H1 (cell line): Measurements from ENCODE around the gene FREM2. TPM values are rescaled to one million over a fixed set of nuclear protein-coding genes. Genes with fewer than 3 reads are reported as not detected.

Source experiments
- BACH1 ChIP-seq: IDR thresholded peaks from 2 replicates; pipeline ENCODE4 v1.6.1; 2012; ENCODE audit warnings: low read length, improper control_type of control experiment
- CEBPB ChIP-seq: IDR thresholded peaks from 2 replicates; pipeline ENCODE4 v1.6.1; 2012; ENCODE audit warnings: low read depth, low read length
- FOSL1 ChIP-seq: IDR thresholded peaks from 2 replicates; pipeline ENCODE4 v1.6.1; 2011; ENCODE audit warnings: mild to moderate bottlenecking, low read depth, low read length, moderate library complexity; ENCODE audit not compliant: insufficient read depth
- RBBP5 ChIP-seq: IDR thresholded peaks from 2 replicates; pipeline ENCODE4 v1.7.1; 2012; ENCODE audit warnings: low read depth, mild to moderate bottlenecking, inconsistent platforms, low read length, moderate library complexity, borderline replicate concordance
- SAP30 ChIP-seq: fragments of 300-600 bp; sonication (generic); IDR thresholded peaks from 2 replicates; pipeline ENCODE4 v1.7.1; 2012; ENCODE audit warnings: low read length, moderate library complexity, mild to moderate bottlenecking, inconsistent platforms; ENCODE audit not compliant: insufficient read depth, insufficient replicate concordance
- TEAD4 ChIP-seq: IDR thresholded peaks from 2 replicates; pipeline ENCODE4 v1.6.1; 2012; ENCODE audit warnings: low read depth, low read length, inconsistent platforms, mixed read lengths
- polyA plus RNA-seq, 7 experiments: library from polyadenylated mRNA; depleted of rRNA in 3 of 7; stranded (reverse) in 5 of 7; unstranded in 2 of 7; fragments of >200 nt in 5 of 7; fragments of 200-250 nt in 2 of 7; gene quantifications; 1 replicate in 5 of 7; 2 replicates in 1 of 7; 4 replicates in 1 of 7; pipeline versions ENCODE4 v1.2.1 to v1.2.3, GENCODE V29; 2011 to 2013; ENCODE audit warnings: missing spikeins in 2 of 7, mixed read lengths in 2 of 7
- total RNA-seq: library from RNA; stranded (reverse); fragmentation: NEBNext Ultra II Directional; extraction: Animal tissue kit (Norgen Biotek cat#: 25700); gene quantifications from 2 replicates; pipeline ENCODE4 v1.2.1, GENCODE V29; 2021
- TF ChIP-seq, protein P1 (sequence below): fragments of 300-600 bp; sonication (generic); IDR thresholded peaks from 2 replicates; pipeline ENCODE4 v1.7.1; 2012; ENCODE audit warnings: low read length, moderate library complexity, mild to moderate bottlenecking, inconsistent platforms; ENCODE audit not compliant: insufficient replicate concordance

FREM2 gene
- total and polyA plus RNA-seq, 2 of the 8 experiments (the other 6 are each of a cell fraction or from before 2014, with no cell fraction given), result 11.6 to 22.8 TPM

DNA sequence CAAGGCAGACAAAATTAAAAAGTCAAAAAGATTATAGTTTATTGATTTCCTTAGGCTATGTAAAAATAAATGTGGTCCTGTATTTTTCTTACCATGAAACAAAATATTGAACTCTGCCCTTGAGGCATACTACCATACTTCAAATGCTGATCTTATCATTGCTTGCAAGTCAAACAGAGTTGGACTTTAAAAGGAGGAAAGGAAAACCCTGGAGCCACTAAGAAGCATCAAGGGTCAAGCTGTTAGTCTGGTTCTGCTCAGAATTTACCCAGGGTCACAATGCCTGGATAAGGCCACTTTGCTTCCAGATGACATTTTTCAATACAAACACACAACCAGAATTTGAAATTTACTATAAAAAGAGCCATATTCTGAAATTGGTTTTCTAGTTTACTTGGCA lies 2.2 kb upstream of the FREM2 start (continued):
- TF ChIP-seq, protein P1, sequence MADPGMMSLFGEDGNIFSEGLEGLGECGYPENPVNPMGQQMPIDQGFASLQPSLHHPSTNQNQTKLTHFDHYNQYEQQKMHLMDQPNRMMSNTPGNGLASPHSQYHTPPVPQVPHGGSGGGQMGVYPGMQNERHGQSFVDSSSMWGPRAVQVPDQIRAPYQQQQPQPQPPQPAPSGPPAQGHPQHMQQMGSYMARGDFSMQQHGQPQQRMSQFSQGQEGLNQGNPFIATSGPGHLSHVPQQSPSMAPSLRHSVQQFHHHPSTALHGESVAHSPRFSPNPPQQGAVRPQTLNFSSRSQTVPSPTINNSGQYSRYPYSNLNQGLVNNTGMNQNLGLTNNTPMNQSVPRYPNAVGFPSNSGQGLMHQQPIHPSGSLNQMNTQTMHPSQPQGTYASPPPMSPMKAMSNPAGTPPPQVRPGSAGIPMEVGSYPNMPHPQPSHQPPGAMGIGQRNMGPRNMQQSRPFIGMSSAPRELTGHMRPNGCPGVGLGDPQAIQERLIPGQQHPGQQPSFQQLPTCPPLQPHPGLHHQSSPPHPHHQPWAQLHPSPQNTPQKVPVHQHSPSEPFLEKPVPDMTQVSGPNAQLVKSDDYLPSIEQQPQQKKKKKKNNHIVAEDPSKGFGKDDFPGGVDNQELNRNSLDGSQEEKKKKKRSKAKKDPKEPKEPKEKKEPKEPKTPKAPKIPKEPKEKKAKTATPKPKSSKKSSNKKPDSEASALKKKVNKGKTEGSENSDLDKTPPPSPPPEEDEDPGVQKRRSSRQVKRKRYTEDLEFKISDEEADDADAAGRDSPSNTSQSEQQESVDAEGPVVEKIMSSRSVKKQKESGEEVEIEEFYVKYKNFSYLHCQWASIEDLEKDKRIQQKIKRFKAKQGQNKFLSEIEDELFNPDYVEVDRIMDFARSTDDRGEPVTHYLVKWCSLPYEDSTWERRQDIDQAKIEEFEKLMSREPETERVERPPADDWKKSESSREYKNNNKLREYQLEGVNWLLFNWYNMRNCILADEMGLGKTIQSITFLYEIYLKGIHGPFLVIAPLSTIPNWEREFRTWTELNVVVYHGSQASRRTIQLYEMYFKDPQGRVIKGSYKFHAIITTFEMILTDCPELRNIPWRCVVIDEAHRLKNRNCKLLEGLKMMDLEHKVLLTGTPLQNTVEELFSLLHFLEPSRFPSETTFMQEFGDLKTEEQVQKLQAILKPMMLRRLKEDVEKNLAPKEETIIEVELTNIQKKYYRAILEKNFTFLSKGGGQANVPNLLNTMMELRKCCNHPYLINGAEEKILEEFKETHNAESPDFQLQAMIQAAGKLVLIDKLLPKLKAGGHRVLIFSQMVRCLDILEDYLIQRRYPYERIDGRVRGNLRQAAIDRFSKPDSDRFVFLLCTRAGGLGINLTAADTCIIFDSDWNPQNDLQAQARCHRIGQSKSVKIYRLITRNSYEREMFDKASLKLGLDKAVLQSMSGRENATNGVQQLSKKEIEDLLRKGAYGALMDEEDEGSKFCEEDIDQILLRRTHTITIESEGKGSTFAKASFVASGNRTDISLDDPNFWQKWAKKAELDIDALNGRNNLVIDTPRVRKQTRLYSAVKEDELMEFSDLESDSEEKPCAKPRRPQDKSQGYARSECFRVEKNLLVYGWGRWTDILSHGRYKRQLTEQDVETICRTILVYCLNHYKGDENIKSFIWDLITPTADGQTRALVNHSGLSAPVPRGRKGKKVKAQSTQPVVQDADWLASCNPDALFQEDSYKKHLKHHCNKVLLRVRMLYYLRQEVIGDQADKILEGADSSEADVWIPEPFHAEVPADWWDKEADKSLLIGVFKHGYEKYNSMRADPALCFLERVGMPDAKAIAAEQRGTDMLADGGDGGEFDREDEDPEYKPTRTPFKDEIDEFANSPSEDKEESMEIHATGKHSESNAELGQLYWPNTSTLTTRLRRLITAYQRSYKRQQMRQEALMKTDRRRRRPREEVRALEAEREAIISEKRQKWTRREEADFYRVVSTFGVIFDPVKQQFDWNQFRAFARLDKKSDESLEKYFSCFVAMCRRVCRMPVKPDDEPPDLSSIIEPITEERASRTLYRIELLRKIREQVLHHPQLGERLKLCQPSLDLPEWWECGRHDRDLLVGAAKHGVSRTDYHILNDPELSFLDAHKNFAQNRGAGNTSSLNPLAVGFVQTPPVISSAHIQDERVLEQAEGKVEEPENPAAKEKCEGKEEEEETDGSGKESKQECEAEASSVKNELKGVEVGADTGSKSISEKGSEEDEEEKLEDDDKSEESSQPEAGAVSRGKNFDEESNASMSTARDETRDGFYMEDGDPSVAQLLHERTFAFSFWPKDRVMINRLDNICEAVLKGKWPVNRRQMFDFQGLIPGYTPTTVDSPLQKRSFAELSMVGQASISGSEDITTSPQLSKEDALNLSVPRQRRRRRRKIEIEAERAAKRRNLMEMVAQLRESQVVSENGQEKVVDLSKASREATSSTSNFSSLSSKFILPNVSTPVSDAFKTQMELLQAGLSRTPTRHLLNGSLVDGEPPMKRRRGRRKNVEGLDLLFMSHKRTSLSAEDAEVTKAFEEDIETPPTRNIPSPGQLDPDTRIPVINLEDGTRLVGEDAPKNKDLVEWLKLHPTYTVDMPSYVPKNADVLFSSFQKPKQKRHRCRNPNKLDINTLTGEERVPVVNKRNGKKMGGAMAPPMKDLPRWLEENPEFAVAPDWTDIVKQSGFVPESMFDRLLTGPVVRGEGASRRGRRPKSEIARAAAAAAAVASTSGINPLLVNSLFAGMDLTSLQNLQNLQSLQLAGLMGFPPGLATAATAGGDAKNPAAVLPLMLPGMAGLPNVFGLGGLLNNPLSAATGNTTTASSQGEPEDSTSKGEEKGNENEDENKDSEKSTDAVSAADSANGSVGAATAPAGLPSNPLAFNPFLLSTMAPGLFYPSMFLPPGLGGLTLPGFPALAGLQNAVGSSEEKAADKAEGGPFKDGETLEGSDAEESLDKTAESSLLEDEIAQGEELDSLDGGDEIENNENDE, result no peak
- TF ChIP-seq SAP30 (no peak), FOSL1 (no peak), RBBP5 (no peak), BACH1 (no peak), TEAD4 (no peak), CEBPB (no peak)
